ENCODE measurements around the gene PRDX2.

PRDX2 gene

DNA sequence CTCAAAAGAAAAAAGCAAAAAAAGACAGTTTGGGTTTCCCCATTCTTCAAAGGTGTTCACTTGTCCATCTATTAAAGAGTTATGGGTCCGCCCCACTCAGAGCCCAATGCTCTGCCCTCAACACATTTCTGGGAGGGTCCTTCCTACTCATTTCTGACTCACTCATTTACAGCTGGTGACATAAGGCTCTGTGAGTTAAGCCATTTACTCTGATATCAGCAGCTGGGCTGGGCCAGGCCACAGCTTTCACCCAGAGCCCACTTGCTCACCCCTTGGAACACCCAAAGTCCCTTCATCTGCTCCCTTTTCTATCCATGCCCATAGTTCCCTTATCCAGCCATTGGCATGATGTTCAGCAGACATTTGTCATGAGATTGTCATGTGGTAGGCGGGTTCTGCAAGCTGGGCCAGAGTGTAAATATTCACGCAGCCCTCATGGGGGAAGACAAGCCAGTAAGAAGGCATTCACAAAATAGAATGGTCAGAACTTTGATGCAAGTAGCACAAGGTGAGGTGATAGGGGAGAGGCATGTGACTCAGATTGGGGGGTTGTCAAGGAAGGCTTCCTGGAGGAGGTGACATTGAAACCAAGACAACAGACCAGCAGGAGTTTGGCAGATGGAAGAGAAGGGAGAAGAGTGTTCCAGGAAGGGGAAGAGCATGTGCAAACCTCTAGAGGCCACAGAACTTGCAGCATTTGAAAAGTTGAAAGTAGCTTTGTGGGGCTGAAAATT lies 42.6 kb upstream of the PRDX2 start:
- no peak overlapping the region for H2AFZ ChIP-seq (ENCODE audit: low read length)
- H3K27ac ChIP-seq (ENCODE audit: low read depth, low read length, poor library complexity, severe bottlenecking) = no peak overlapping the region
- TF ChIP-seq EZH2 (IDR thresholded peaks at IDR 0.05; ENCODE audit: borderline replicate concordance, low read length) (no peak), CTCF (IDR thresholded peaks at IDR 0.05; ENCODE audit: low read length) (no peak)
- no peak overlapping the region for H3K4me3 ChIP-seq (ENCODE audit: low read depth, low read length, poor library complexity, severe bottlenecking)
- no peaks in the 10 kb centered on the region for H4K20me1 ChIP-seq (ENCODE audit: insufficient read depth, low read length)
- H3K9me3 ChIP-seq (ENCODE audit: low read length) = no peaks in the 10 kb centered on the region
- 0 out of 2 replicates have a peak, but pooled peaks cover 7% of the 10 kb centered on the region for H3F3A ChIP-seq (ENCODE audit: insufficient read depth, low read length)
- no peak overlapping the region for H3K4me2 ChIP-seq (ENCODE audit: low read length)
- no peaks in the 10 kb centered on the region for H3K79me2 ChIP-seq (ENCODE audit: insufficient read depth, low read length)
- H3K9ac ChIP-seq (ENCODE audit: low read length) = no peak overlapping the region
- H3K27me3 ChIP-seq (ENCODE audit: insufficient read depth, low read length) = no peaks in the 10 kb centered on the region
- H3K9me2 ChIP-seq (ENCODE audit: low read depth, low read length) = no peaks in the 10 kb centered on the region
- H3K4me1 ChIP-seq (ENCODE audit: insufficient read depth, low read length, severe bottlenecking) = peaks cover 28% of the 10 kb centered on the region
- H3K36me3 ChIP-seq (ENCODE audit: insufficient read depth, low read length) = peaks cover 43% of the 10 kb centered on the region

DNA sequence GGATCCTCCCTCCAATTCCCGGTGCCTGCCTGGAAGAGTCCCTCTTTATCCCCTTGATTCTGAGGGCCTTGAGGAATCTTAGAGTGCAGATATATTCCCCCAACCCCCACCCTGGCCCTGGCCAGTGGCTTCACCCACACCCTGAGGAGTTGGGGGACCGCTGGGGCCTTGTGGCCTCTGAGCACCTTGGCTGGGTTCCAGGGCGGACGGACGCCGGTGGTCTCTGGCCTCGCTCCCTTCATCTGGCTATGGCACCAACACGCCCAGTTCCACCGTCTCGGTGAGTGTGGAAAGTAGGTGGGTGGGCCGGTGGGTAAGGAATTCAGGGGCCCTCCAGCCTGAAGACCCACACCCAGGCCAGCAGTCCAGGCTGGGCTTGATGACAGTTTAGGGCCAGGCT lies 41.7 kb upstream of the PRDX2 start:
- no peak overlapping the region for H3K9ac ChIP-seq (ENCODE audit: low read length)
- TF ChIP-seq CTCF (IDR thresholded peaks at IDR 0.05; ENCODE audit: low read length) (no peak), EZH2 (IDR thresholded peaks at IDR 0.05; ENCODE audit: borderline replicate concordance, low read length) (no peak)

DNA sequence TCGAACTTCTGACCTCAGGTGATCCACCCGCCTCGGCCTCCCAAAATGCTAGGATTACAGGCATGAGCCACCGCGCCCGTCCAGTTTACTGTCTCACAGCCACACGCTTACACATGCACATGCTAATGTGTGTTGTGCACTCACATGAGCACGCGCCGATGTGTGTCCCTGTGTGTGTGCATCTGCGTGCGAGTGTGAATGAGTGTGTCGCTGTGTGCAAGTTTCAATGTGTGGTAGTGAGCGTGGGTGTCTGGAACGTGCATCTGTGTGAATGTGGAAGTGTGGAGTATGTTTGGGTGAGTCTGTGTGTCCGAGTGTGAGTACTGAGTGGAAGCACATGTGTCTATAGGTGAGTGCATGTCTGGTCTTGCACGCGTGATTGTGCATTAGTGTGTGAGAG lies 40.9 kb upstream of the PRDX2 start:
- Histone ChIP-seq H3K27me3 (ENCODE audit: insufficient read depth, low read length) (no peaks in the 10 kb centered on the region), H3K9me3 (ENCODE audit: low read length) (no peaks in the 10 kb centered on the region), H3K79me2 (ENCODE audit: insufficient read depth, low read length) (no peaks in the 10 kb centered on the region), H3K4me1 (ENCODE audit: insufficient read depth, low read length, severe bottlenecking) (peaks cover 33% of the 10 kb centered on the region), H4K20me1 (ENCODE audit: insufficient read depth, low read length) (no peaks in the 10 kb centered on the region), H3K4me3 (ENCODE audit: low read depth, low read length, poor library complexity, severe bottlenecking) (no peak overlapping the region), H3K36me3 (ENCODE audit: insufficient read depth, low read length) (peaks cover 35% of the 10 kb centered on the region), H3K4me2 (ENCODE audit: low read length) (no peak overlapping the region), H3F3A (ENCODE audit: insufficient read depth, low read length) (0 out of 2 replicates have a peak, but pooled peaks cover 7% of the 10 kb centered on the region), H2AFZ (ENCODE audit: low read length) (no peak overlapping the region), H3K9me2 (ENCODE audit: low read depth, low read length) (no peaks in the 10 kb centered on the region), H3K9ac (ENCODE audit: low read length) (no peak overlapping the region), H3K27ac (ENCODE audit: low read depth, low read length, poor library complexity, severe bottlenecking) (no peak overlapping the region)
- TF ChIP-seq CTCF (IDR thresholded peaks at IDR 0.05; ENCODE audit: low read length) (no peak), EZH2 (IDR thresholded peaks at IDR 0.05; ENCODE audit: borderline replicate concordance, low read length) (no peak)

More for the DNA sequence above, 41.7 kb upstream of the PRDX2 start:
- Histone ChIP-seq H3K9me3 (ENCODE audit: low read length) (no peaks in the 10 kb centered on the region), H3K4me1 (ENCODE audit: insufficient read depth, low read length, severe bottlenecking) (peaks cover 31% of the 10 kb centered on the region), H4K20me1 (ENCODE audit: insufficient read depth, low read length) (no peaks in the 10 kb centered on the region), H3K9me2 (ENCODE audit: low read depth, low read length) (no peaks in the 10 kb centered on the region), H3K27ac (ENCODE audit: low read depth, low read length, poor library complexity, severe bottlenecking) (no peak overlapping the region), H3K79me2 (ENCODE audit: insufficient read depth, low read length) (no peaks in the 10 kb centered on the region), H3K27me3 (ENCODE audit: insufficient read depth, low read length) (no peaks in the 10 kb centered on the region), H3K4me3 (ENCODE audit: low read depth, low read length, poor library complexity, severe bottlenecking) (no peak overlapping the region), H2AFZ (ENCODE audit: low read length) (no peak overlapping the region), H3K36me3 (ENCODE audit: insufficient read depth, low read length) (peaks cover 41% of the 10 kb centered on the region), H3F3A (ENCODE audit: insufficient read depth, low read length) (0 out of 2 replicates have a peak, but pooled peaks cover 7% of the 10 kb centered on the region), H3K4me2 (ENCODE audit: low read length) (no peak overlapping the region)

Measured in OCI-LY1 (cell line).